ENCODE data around the gene TBX18. TPM values are rescaled to one million over a fixed set of nuclear protein-coding genes. Genes with fewer than 3 reads are reported as not detected.

Gene TBX18
- total RNA-seq, 4 donors from 2014 or later = 0.15 to 4.4 (median 1.9) TPM

GRCh38 chr6:84768442-84769174 lies 4.2 kb upstream of the TBX18 start:
- no peak for DNase-seq
- H3K4me1 ChIP-seq = peaks cover under 1 to 22% (median 3%) of the 10 kb centered on the region in 3 donors
- peaks cover 9 to 100% (median 53%) of the 10 kb centered on the region in 4 donors for H3K27me3 ChIP-seq
- no peak overlapping the region for H3K27ac ChIP-seq
- H3K9me3 ChIP-seq = peaks cover 0 to 20% (median 16%) of the 10 kb centered on the region in 3 donors
- intact Hi-C loops (cut with DNase I) = no loop called here
- 14 to 18% methylated on average over 25 to 30 of the region's 31 CpGs for WGBS, 2 donors
- no peak for TF ChIP-seq CTCF (IDR thresholded peaks at IDR 0.05)
- no peak for TF ChIP-seq POLR2A (IDR thresholded peaks at IDR 0.05)
- H3K36me3 ChIP-seq = no peaks in the 10 kb centered on the region
- no peak overlapping the region for H3K4me3 ChIP-seq

GRCh38 chr6:84767526-84768201 lies 3.3 kb upstream of the TBX18 start:
- Histone ChIP-seq H3K27me3 (peaks cover 4 to 100% (median 47%) of the 10 kb centered on the region in 4 donors), H3K4me1 (peaks cover 0 to 26% (median 0%) of the 10 kb centered on the region in 3 donors), H3K4me3 (no peak overlapping the region), H3K27ac (no peak overlapping the region), H3K36me3 (no peaks in the 10 kb centered on the region), H3K9me3 (peaks cover 0 to 12% (median 12%) of the 10 kb centered on the region in 3 donors)
- TF ChIP-seq POLR2A (IDR thresholded peaks at IDR 0.05) (no peak), CTCF (IDR thresholded peaks at IDR 0.05) (no peak)
- no peak for DNase-seq
- WGBS, 2 donors = 24 to 39% methylated on average over 14 of the region's 14 CpGs
- intact Hi-C loops (cut with DNase I) = no loop called here

- Histone ChIP-seq H3K27me3 (peaks cover 3 to 100% (median 43%) of the 10 kb centered on the region in 4 donors), H3K4me1 (peaks cover 0 to 27% (median 0%) of the 10 kb centered on the region in 3 donors), H3K4me3 (no peak overlapping the region), H3K9me3 (peaks cover 0 to 12% (median 10%) of the 10 kb centered on the region in 3 donors), H3K27ac (no peak overlapping the region), H3K36me3 (no peaks in the 10 kb centered on the region)
- no peak for DNase-seq
- 31 to 32% methylated on average over 17 to 26 of the region's 38 CpGs for WGBS, 2 donors
- TF ChIP-seq POLR2A (IDR thresholded peaks at IDR 0.05) (no peak), CTCF (IDR thresholded peaks at IDR 0.05) (no peak)
- intact Hi-C loops (cut with DNase I) = no loop called here
Observed at GRCh38 chr6:84766799-84767525, 2.6 kb upstream of the TBX18 start.

- intact Hi-C loops (cut with DNase I) = no loop called here
- TF ChIP-seq CTCF (IDR thresholded peaks at IDR 0.05) (no peak), POLR2A (IDR thresholded peaks at IDR 0.05) (no peak)
- H3K27ac ChIP-seq = no peak overlapping the region
- H3K27me3 ChIP-seq = peaks cover 0 to 100% (median 38%) of the 10 kb centered on the region in 4 donors
- WGBS, 2 donors = 23 to 45% methylated on average over 6 to 17 of the region's 32 CpGs
- H3K9me3 ChIP-seq = peaks cover 0 to 10% (median 8%) of the 10 kb centered on the region in 3 donors
- peaks cover 0 to 27% (median 0%) of the 10 kb centered on the region in 3 donors for H3K4me1 ChIP-seq
- no peak overlapping the region for H3K4me3 ChIP-seq
- no peaks in the 10 kb centered on the region for H3K36me3 ChIP-seq
- DNase-seq = no peak
Observed at GRCh38 chr6:84766118-84766798, 1.9 kb upstream of the TBX18 start.
